Measurements from ENCODE around the gene C13orf46.

Gene C13orf46

GRCh38 chr13:113964251-113964995 lies 9.5 kb downstream of the C13orf46 start:
- TF ChIP-seq FOXA1 (IDR thresholded peaks at IDR 0.05) (no peak), NFRKB (IDR thresholded peaks at IDR 0.05) (no peak), TARDBP (IDR thresholded peaks at IDR 0.05) (no peak), CTBP1 (IDR thresholded peaks at IDR 0.05; ENCODE audit: borderline replicate concordance) (no peak), ARNT (IDR thresholded peaks at IDR 0.05) (no peak)
- DNase-seq (ENCODE audit: extremely low spot score) = no peak
- CTCF ChIA-PET = no interaction called here
- POLR2A ChIA-PET = no interaction called here

GRCh38 chr13:113963376-113963775 lies 10.5 kb downstream of the C13orf46 start:
- DNase-seq (ENCODE audit: extremely low spot score) = no peak
- TF ChIP-seq ARNT (IDR thresholded peaks at IDR 0.05) = no peak
- TF ChIP-seq SP1 (IDR thresholded peaks at IDR 0.05) = no peak
- TF ChIP-seq PKNOX1 (IDR thresholded peaks at IDR 0.05) = no peak
- no peak for TF ChIP-seq CTBP1 (IDR thresholded peaks at IDR 0.05; ENCODE audit: borderline replicate concordance)
- TF ChIP-seq FOXK2 (IDR thresholded peaks at IDR 0.05) = no peak
- TF ChIP-seq ELF4 (IDR thresholded peaks at IDR 0.05) = no peak
- TF ChIP-seq SUZ12 (IDR thresholded peaks at IDR 0.05) = no peak
- TF ChIP-seq FOXM1 (IDR thresholded peaks at IDR 0.05; ENCODE audit: borderline replicate concordance) = no peak
- TF ChIP-seq LEF1 (IDR thresholded peaks at IDR 0.05; ENCODE audit: borderline replicate concordance) = no peak
- TF ChIP-seq FOXA1 (IDR thresholded peaks at IDR 0.05) = no peak
- TF ChIP-seq HDGF (IDR thresholded peaks at IDR 0.05; ENCODE audit: borderline replicate concordance) = no peak
- ChIA-PET CTCF (no interaction called here), POLR2A (no interaction called here)

GRCh38 chr13:113962975-113963374 lies 10.9 kb downstream of the C13orf46 start:
- ChIA-PET CTCF (no interaction called here), POLR2A (no interaction called here)
- TF ChIP-seq NFRKB (IDR thresholded peaks at IDR 0.05) = no peak
- no peak for TF ChIP-seq FOXA1 (IDR thresholded peaks at IDR 0.05)
- TF ChIP-seq ELF4 (IDR thresholded peaks at IDR 0.05) = no peak
- no peak for TF ChIP-seq ARNT (IDR thresholded peaks at IDR 0.05)
- no peak for TF ChIP-seq BHLHE40 (IDR thresholded peaks at IDR 0.05; ENCODE audit: borderline replicate concordance)
- TF ChIP-seq SP1 (IDR thresholded peaks at IDR 0.05) = no peak
- no peak for TF ChIP-seq PKNOX1 (IDR thresholded peaks at IDR 0.05)
- no peak for TF ChIP-seq TARDBP (IDR thresholded peaks at IDR 0.05)
- no peak for TF ChIP-seq CTBP1 (IDR thresholded peaks at IDR 0.05; ENCODE audit: borderline replicate concordance)
- TF ChIP-seq LEF1 (IDR thresholded peaks at IDR 0.05; ENCODE audit: borderline replicate concordance) = no peak
- no peak for TF ChIP-seq L3MBTL2 (conservative IDR thresholded peaks at IDR 0.05)
- TF ChIP-seq SUZ12 (IDR thresholded peaks at IDR 0.05) = no peak
- TF ChIP-seq FOXK2 (IDR thresholded peaks at IDR 0.05) = no peak
- no peak for TF ChIP-seq HDGF (IDR thresholded peaks at IDR 0.05; ENCODE audit: borderline replicate concordance)
- DNase-seq (ENCODE audit: extremely low spot score) = no peak

GRCh38 chr13:113962386-113962785 lies 11.5 kb downstream of the C13orf46 start:
- TF ChIP-seq ELF4 (IDR thresholded peaks at IDR 0.05) (no peak), ARNT (IDR thresholded peaks at IDR 0.05) (no peak), FOXK2 (IDR thresholded peaks at IDR 0.05) (no peak), SUZ12 (IDR thresholded peaks at IDR 0.05) (no peak), PKNOX1 (IDR thresholded peaks at IDR 0.05) (no peak), LEF1 (IDR thresholded peaks at IDR 0.05; ENCODE audit: borderline replicate concordance) (no peak), HDGF (IDR thresholded peaks at IDR 0.05; ENCODE audit: borderline replicate concordance) (no peak)
- POLR2A ChIA-PET = no interaction called here
- CTCF ChIA-PET = no interaction called here
- no peak for DNase-seq (ENCODE audit: extremely low spot score)

GRCh38 chr13:113960276-113960948 lies 13.5 kb downstream of the C13orf46 start:
- DNase-seq (ENCODE audit: extremely low spot score) = no peak
- TF ChIP-seq FOXM1 (IDR thresholded peaks at IDR 0.05; ENCODE audit: borderline replicate concordance) (no peak), ELF4 (IDR thresholded peaks at IDR 0.05) (no peak), ARNT (IDR thresholded peaks at IDR 0.05) (no peak), CTBP1 (IDR thresholded peaks at IDR 0.05; ENCODE audit: borderline replicate concordance) (no peak), FOXA1 (IDR thresholded peaks at IDR 0.05) (no peak), PKNOX1 (IDR thresholded peaks at IDR 0.05) (no peak), LEF1 (IDR thresholded peaks at IDR 0.05; ENCODE audit: borderline replicate concordance) (no peak), SP1 (IDR thresholded peaks at IDR 0.05) (no peak), BHLHE40 (IDR thresholded peaks at IDR 0.05; ENCODE audit: borderline replicate concordance) (no peak), SUZ12 (IDR thresholded peaks at IDR 0.05) (no peak), ZNF384 (IDR thresholded peaks at IDR 0.05) (no peak), L3MBTL2 (conservative IDR thresholded peaks at IDR 0.05) (no peak), NFRKB (IDR thresholded peaks at IDR 0.05) (no peak), FOXK2 (IDR thresholded peaks at IDR 0.05) (no peak), TARDBP (IDR thresholded peaks at IDR 0.05) (no peak), HDGF (IDR thresholded peaks at IDR 0.05; ENCODE audit: borderline replicate concordance) (no peak)
- ChIA-PET POLR2A (no interaction called here), CTCF (no interaction called here)

Measured in HEK293T (cell line).